ENCODE measurements around the gene RAB22A. TPM values are rescaled to one million over a fixed set of nuclear protein-coding genes. Genes with fewer than 3 reads are reported as not detected.

Gene RAB22A
- total and polyA plus RNA-seq, 9 of the 15 experiments (the other 6 are each of a cell fraction or from before 2014, with no cell fraction given): 1.1 to 8.0 (median 6.7) TPM

DNA sequence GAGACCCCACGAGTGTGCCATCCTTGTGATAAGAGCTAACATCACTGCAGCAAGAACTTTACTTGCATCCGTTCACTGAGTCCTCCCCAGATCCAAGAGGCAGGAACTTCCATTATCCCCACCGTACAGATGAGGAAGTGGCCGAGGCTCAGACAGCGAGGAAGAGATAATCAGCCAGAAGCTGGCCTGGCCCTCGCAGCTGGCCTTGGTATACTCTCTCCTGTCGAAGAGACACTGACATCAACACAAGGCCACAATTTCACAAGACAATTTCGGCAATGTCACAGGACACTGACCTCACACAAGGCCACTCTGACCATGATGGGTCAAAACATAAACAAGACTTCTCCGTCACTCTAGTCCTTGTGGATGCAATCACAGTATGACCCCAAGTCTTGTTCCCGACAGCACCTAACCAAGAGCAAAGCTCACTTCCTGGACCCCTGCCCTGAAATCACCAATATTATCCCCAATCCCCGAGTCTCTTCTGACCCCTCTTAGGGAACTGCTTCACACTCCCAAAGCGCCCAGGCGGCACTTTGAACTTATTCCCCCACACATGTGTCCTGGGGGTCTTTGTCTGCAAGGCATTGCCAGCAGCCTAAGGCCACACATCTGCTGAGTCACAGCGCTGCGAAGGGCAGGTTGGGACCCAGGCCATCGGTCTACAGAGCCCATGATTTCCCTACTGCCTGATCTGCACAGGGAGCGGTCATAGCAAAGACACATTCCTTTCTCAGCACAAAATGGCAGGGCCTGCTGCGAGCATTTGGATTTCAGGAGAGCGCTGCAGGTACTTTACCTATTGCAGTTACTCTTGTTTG lies 64.7 kb downstream of the RAB22A start (continued):
- TF ChIP-seq BCOR (IDR thresholded peaks at IDR 0.05) (peak; percentile 26; the same call in 1 of the 2 replicates), SMAD3 (CRISPR knock-in tag; conservative IDR thresholded peaks at IDR 0.05) (no peak), MYBL2 (IDR thresholded peaks at IDR 0.05; ENCODE audit: low read depth) (no peak), MYBL2 (CRISPR knock-in tag; IDR thresholded peaks at IDR 0.05; ENCODE audit: borderline replicate concordance) (no peak), ZNF224 (CRISPR knock-in tag; IDR thresholded peaks at IDR 0.05) (no peak), ELF2 (CRISPR knock-in tag; IDR thresholded peaks at IDR 0.05) (no peak), C11orf30 (IDR thresholded peaks at IDR 0.05; ENCODE audit: low read depth) (peak; percentile 77), RFX7 (CRISPR knock-in tag; IDR thresholded peaks at IDR 0.05) (no peak), ZNF75A (CRISPR knock-in tag; IDR thresholded peaks at IDR 0.05) (no peak), ZNF764 (CRISPR knock-in tag; IDR thresholded peaks at IDR 0.05; ENCODE audit: low read depth) (no peak), ID3 (CRISPR knock-in tag; IDR thresholded peaks at IDR 0.05) (no peak), ID3 (tag; IDR thresholded peaks at IDR 0.05) (no peak; the same call in 1 of the 2 replicates), HMG20B (CRISPR knock-in tag; IDR thresholded peaks at IDR 0.05) (no peak), CBFA2T3 (IDR thresholded peaks at IDR 0.05) (peak; percentile 78), MEF2A (IDR thresholded peaks at IDR 0.05; ENCODE audit: control insufficient read depth, low read depth, low read length) (no peak), ZNF24 (IDR thresholded peaks at IDR 0.05) (no peak), ZNF398 (CRISPR knock-in tag; IDR thresholded peaks at IDR 0.05) (no peak)
- TF ChIP-seq, protein P1, sequence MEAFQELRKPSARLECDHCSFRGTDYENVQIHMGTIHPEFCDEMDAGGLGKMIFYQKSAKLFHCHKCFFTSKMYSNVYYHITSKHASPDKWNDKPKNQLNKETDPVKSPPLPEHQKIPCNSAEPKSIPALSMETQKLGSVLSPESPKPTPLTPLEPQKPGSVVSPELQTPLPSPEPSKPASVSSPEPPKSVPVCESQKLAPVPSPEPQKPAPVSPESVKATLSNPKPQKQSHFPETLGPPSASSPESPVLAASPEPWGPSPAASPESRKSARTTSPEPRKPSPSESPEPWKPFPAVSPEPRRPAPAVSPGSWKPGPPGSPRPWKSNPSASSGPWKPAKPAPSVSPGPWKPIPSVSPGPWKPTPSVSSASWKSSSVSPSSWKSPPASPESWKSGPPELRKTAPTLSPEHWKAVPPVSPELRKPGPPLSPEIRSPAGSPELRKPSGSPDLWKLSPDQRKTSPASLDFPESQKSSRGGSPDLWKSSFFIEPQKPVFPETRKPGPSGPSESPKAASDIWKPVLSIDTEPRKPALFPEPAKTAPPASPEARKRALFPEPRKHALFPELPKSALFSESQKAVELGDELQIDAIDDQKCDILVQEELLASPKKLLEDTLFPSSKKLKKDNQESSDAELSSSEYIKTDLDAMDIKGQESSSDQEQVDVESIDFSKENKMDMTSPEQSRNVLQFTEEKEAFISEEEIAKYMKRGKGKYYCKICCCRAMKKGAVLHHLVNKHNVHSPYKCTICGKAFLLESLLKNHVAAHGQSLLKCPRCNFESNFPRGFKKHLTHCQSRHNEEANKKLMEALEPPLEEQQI (IDR thresholded peaks at IDR 0.05): no peak
- TF ChIP-seq, protein P2, sequence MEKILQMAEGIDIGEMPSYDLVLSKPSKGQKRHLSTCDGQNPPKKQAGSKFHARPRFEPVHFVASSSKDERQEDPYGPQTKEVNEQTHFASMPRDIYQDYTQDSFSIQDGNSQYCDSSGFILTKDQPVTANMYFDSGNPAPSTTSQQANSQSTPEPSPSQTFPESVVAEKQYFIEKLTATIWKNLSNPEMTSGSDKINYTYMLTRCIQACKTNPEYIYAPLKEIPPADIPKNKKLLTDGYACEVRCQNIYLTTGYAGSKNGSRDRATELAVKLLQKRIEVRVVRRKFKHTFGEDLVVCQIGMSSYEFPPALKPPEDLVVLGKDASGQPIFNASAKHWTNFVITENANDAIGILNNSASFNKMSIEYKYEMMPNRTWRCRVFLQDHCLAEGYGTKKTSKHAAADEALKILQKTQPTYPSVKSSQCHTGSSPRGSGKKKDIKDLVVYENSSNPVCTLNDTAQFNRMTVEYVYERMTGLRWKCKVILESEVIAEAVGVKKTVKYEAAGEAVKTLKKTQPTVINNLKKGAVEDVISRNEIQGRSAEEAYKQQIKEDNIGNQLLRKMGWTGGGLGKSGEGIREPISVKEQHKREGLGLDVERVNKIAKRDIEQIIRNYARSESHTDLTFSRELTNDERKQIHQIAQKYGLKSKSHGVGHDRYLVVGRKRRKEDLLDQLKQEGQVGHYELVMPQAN (IDR thresholded peaks at IDR 0.05; ENCODE audit: borderline replicate concordance): no peak
- TF ChIP-seq, protein P3, sequence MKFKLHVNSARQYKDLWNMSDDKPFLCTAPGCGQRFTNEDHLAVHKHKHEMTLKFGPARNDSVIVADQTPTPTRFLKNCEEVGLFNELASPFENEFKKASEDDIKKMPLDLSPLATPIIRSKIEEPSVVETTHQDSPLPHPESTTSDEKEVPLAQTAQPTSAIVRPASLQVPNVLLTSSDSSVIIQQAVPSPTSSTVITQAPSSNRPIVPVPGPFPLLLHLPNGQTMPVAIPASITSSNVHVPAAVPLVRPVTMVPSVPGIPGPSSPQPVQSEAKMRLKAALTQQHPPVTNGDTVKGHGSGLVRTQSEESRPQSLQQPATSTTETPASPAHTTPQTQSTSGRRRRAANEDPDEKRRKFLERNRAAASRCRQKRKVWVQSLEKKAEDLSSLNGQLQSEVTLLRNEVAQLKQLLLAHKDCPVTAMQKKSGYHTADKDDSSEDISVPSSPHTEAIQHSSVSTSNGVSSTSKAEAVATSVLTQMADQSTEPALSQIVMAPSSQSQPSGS (CRISPR knock-in tag; IDR thresholded peaks at IDR 0.05): no peak
